GM23338 (cell line): Measurements from ENCODE around the gene RBPJ. TPM values are rescaled to one million over a fixed set of nuclear protein-coding genes. Genes with fewer than 3 reads are reported as not detected.

Experiments used
- ATAC-seq: fragments of 200-7000 bp; cut with Tn5 transposase; 3 replicates; pipeline ENCODE4 v1.9.1; 2020
- DNase-seq: peaks from one replicate; pipeline ENCODE4 v3.0.0-alpha.2; 2015; ENCODE audit warnings: low spot score
- H2AFZ ChIP-seq: fragments of 200-600 bp; sonication (generic); 2 replicates; pipeline ENCODE4 v1.8.0; 2016; ENCODE audit warnings: antibody characterized with exemption, mild to moderate bottlenecking, moderate library complexity
- H3F3A ChIP-seq: fragments of 200-600 bp; sonication (generic); replicated peaks from 2 replicates; pipeline ENCODE4 v1.8.0; 2017; ENCODE audit warnings: antibody characterized with exemption, mixed run types, low read depth
- H3K27ac ChIP-seq: fragments of 200-600 bp; sonication (generic); 2 replicates; pipeline ENCODE4 v1.6.1; 2016; ENCODE audit warnings: low read depth
- H3K27me3 ChIP-seq: fragments of 200-600 bp; sonication (generic); 2 replicates; pipeline ENCODE4 v1.8.0; 2016; ENCODE audit warnings: mild to moderate bottlenecking, mixed run types, moderate library complexity; ENCODE audit not compliant: insufficient read depth
- H3K36me3 ChIP-seq: fragments of 200-600 bp; sonication (generic); 2 replicates; pipeline ENCODE4 v1.8.0; 2016; ENCODE audit warnings: mild to moderate bottlenecking; ENCODE audit not compliant: insufficient read depth
- H3K4me1 ChIP-seq: fragments of 200-600 bp; sonication (generic); 2 replicates; pipeline ENCODE4 v1.8.0; 2016; ENCODE audit warnings: mild to moderate bottlenecking, moderate library complexity; ENCODE audit not compliant: insufficient read depth
- H3K4me2 ChIP-seq: fragments of 200-600 bp; sonication (generic); 2 replicates; pipeline ENCODE4 v1.7.1; 2017; ENCODE audit warnings: mixed run types
- H3K4me3 ChIP-seq: fragments of 200-600 bp; sonication (generic); 2 replicates; pipeline ENCODE4 v1.6.1; 2016; ENCODE audit warnings: mixed run types
- H3K79me2 ChIP-seq: fragments of 200-600 bp; sonication (generic); replicated peaks from 2 replicates; pipeline ENCODE4 v1.8.0; 2017; ENCODE audit warnings: mild to moderate bottlenecking; ENCODE audit not compliant: insufficient read depth
- H3K9me2 ChIP-seq: fragments of 200-600 bp; sonication (generic); 2 replicates; pipeline ENCODE4 v1.8.0; 2017; ENCODE audit not compliant: insufficient read depth
- H4K20me1 ChIP-seq: fragments of 200-600 bp; sonication (generic); replicated peaks from 2 replicates; pipeline ENCODE4 v1.8.0; 2017; ENCODE audit warnings: mild to moderate bottlenecking; ENCODE audit not compliant: insufficient read depth
- H3K27ac Mint-ChIP-seq: 2 replicates; pipeline ENCODE4 v1.8.0; 2020; ENCODE audit warnings: inconsistent platforms, mild to moderate bottlenecking, moderate library complexity, mixed read lengths
- H3K27me3 Mint-ChIP-seq: 3 replicates; pipeline ENCODE4 v1.8.0; 2022; ENCODE audit warnings: low read depth, mild to moderate bottlenecking, moderate library complexity, mixed read lengths, inconsistent platforms; ENCODE audit not compliant: insufficient read depth, poor library complexity
- H3K36me3 Mint-ChIP-seq: 3 replicates; pipeline ENCODE4 v1.8.0; 2021; ENCODE audit warnings: low read depth, mild to moderate bottlenecking, inconsistent platforms, moderate library complexity, mixed read lengths
- H3K4me1 Mint-ChIP-seq: 3 replicates; pipeline ENCODE4 v1.8.0; 2020; ENCODE audit warnings: mild to moderate bottlenecking, inconsistent platforms, mixed read lengths
- H3K4me3 Mint-ChIP-seq: 3 replicates; pipeline ENCODE4 v1.8.0; 2021; ENCODE audit warnings: moderate library complexity, mild to moderate bottlenecking, inconsistent platforms, mixed read lengths
- H3K9me3 Mint-ChIP-seq: 3 replicates; pipeline ENCODE4 v1.8.0; 2020; ENCODE audit warnings: moderate library complexity, mild to moderate bottlenecking, inconsistent platforms, mixed read lengths
- CREB1 ChIP-seq: fragments of 250-450 bp; sonication (Bioruptor Pico); IDR thresholded peaks from 2 replicates; pipeline ENCODE4 v1.5.0; 2020; ENCODE audit warnings: low read depth, mild to moderate bottlenecking, moderate library complexity
- CTCF ChIP-seq, 2 experiments: fragments of 200-600 bp in 1 of 2; sonication (generic) in 1 of 2; conservative IDR thresholded peaks; 2 replicates each; pipeline versions ENCODE4 v1.5.1 to v1.6.1; 2016 to 2017; ENCODE audit warnings: antibody characterized with exemption in 2 of 2, low read depth in 2 of 2, mild to moderate bottlenecking in 2 of 2, moderate library complexity in 1 of 2
- ETS1 ChIP-seq: IDR thresholded peaks from 2 replicates; pipeline ENCODE4 v1.6.1; 2016; ENCODE audit warnings: antibody characterized with exemption
- EZH2 ChIP-seq: fragments of 200-600 bp; sonication (generic); IDR thresholded peaks from one replicate; pipeline ENCODE4 v1.8.0; 2017; ENCODE audit warnings: antibody characterized with exemption, mild to moderate bottlenecking, low read depth; ENCODE audit not compliant: unreplicated experiment
- EZH2phosphoT487 ChIP-seq: fragments of 200-600 bp; sonication (generic); IDR thresholded peaks from one replicate; pipeline ENCODE4 v1.8.1; 2018; ENCODE audit warnings: antibody characterized with exemption; ENCODE audit not compliant: unreplicated experiment
- NANOG ChIP-seq: IDR thresholded peaks from 2 replicates; pipeline ENCODE4 v1.6.1; 2016; ENCODE audit warnings: antibody characterized with exemption, borderline replicate concordance
- POLR2AphosphoS5 ChIP-seq: IDR thresholded peaks from 2 replicates; pipeline ENCODE4 v1.6.1; 2016; ENCODE audit warnings: antibody characterized with exemption, low read depth
- REST ChIP-seq: IDR thresholded peaks from one replicate; pipeline ENCODE4 v1.6.1; 2018; ENCODE audit warnings: antibody characterized with exemption; ENCODE audit not compliant: unreplicated experiment
- STAT1 ChIP-seq: IDR thresholded peaks from one replicate; pipeline ENCODE4 v1.6.1; 2016; ENCODE audit warnings: antibody characterized with exemption; ENCODE audit not compliant: unreplicated experiment
- ZNF114 ChIP-seq: fragments of 250-450 bp; sonication (Bioruptor Pico); IDR thresholded peaks from 2 replicates; pipeline ENCODE4 v1.5.0; 2020; ENCODE audit warnings: mild to moderate bottlenecking, moderate library complexity
- ZNF331 ChIP-seq: fragments of 250-450 bp; sonication (Bioruptor Pico); IDR thresholded peaks from 2 replicates; pipeline ENCODE4 v1.5.0; 2020; ENCODE audit warnings: low read depth, mild to moderate bottlenecking, moderate library complexity
- polyA plus RNA-seq: library from polyadenylated mRNA; unstranded; fragments of >200 nt; fragmentation: Nextera tagmentation; extraction: Ambion mirVana; gene quantifications from 2 replicates; pipeline ENCODE4 v1.2.1, GENCODE V29; 2016
- total RNA-seq: library from RNA; depleted of rRNA; stranded (reverse); fragments of >200 nt; shearing (Covaris generic); gene quantifications from 2 replicates; pipeline ENCODE4 v1.2.3, GENCODE V29; 2014

Gene RBPJ
- total and polyA plus RNA-seq, 2 experiments from 2014 or later = 212 to 457 TPM

GRCh38 chr4:26367811-26368210, 47.0 kb downstream of the RBPJ start:
- no peak for TF ChIP-seq ZNF114 (CRISPR knock-in tag)
- no peak for TF ChIP-seq REST
- TF ChIP-seq CTCF (conservative IDR thresholded peaks at IDR 0.05; ENCODE audit: low read depth in 2 of 2) = no peak
- TF ChIP-seq CREB1 (CRISPR knock-in tag) = no peak
- TF ChIP-seq EZH2phosphoT487 = no peak
- no peak for TF ChIP-seq EZH2
- no peak for TF ChIP-seq NANOG
- TF ChIP-seq STAT1 = no peak
- TF ChIP-seq POLR2AphosphoS5 = no peak
- Mint-ChIP-seq H3K27me3 (peaks cover 2% of the 10 kb centered on the region), H3K4me3 (no peak overlapping the region), H3K36me3 (no peaks in the 10 kb centered on the region), H3K9me3 (no peaks in the 10 kb centered on the region; the same call in 2 of the 3 replicates), H3K27ac (no peak overlapping the region), H3K4me1 (peaks cover 39% of the 10 kb centered on the region)
- H3K4me1 ChIP-seq = peaks cover 41% of the 10 kb centered on the region
- peak overlapping the region; percentile 7; the same call in 1 of the 2 replicates for H3K4me2 ChIP-seq
- H3K27me3 ChIP-seq = no peaks in the 10 kb centered on the region
- DNase-seq (no peak), ATAC-seq (no peak)
- peaks cover 70% of the 10 kb centered on the region for H4K20me1 ChIP-seq
- peaks cover 100% of the 10 kb centered on the region for H3K79me2 ChIP-seq
- no peak overlapping the region for H2AFZ ChIP-seq
- 0 out of 2 replicates have a peak, but pooled peaks cover under 1% of the 10 kb centered on the region for H3K36me3 ChIP-seq
- no peaks in the 10 kb centered on the region for H3F3A ChIP-seq
- H3K27ac ChIP-seq = peak overlapping the region; percentile 35; the same call in 1 of the 2 replicates
- no peaks in the 10 kb centered on the region for H3K9me2 ChIP-seq
- no peak overlapping the region for H3K4me3 ChIP-seq

- H3K9me2 ChIP-seq = no peaks in the 10 kb centered on the region
- DNase-seq (no peak), ATAC-seq (no peak)
- H3K27me3 ChIP-seq = no peaks in the 10 kb centered on the region
- Mint-ChIP-seq H3K27ac (peak overlapping the region; percentile 80), H3K4me3 (no peak overlapping the region), H3K27me3 (peaks cover 2% of the 10 kb centered on the region), H3K4me1 (peaks cover 39% of the 10 kb centered on the region), H3K9me3 (no peaks in the 10 kb centered on the region), H3K36me3 (no peaks in the 10 kb centered on the region)
- no peaks in the 10 kb centered on the region for H3F3A ChIP-seq
- H4K20me1 ChIP-seq = peaks cover 70% of the 10 kb centered on the region
- H3K79me2 ChIP-seq = peaks cover 100% of the 10 kb centered on the region
- no peak overlapping the region for H3K4me3 ChIP-seq
- TF ChIP-seq ZNF331 (no peak), STAT1 (no peak), CTCF (conservative IDR thresholded peaks at IDR 0.05; ENCODE audit: low read depth in 2 of 2) (no peak), ZNF114 (CRISPR knock-in tag) (no peak), NANOG (no peak), CREB1 (CRISPR knock-in tag) (no peak), ETS1 (no peak)
- no peak overlapping the region for H3K4me2 ChIP-seq
- no peaks in the 10 kb centered on the region for H3K36me3 ChIP-seq
- no peak overlapping the region for H2AFZ ChIP-seq
- H3K4me1 ChIP-seq = peaks cover 47% of the 10 kb centered on the region
- H3K27ac ChIP-seq = peak overlapping the region; percentile 35; the same call in 1 of the 2 replicates
Observed at GRCh38 chr4:26368685-26369084, 47.9 kb downstream of the RBPJ start.
